Common myeloid progenitor, CD34-positive (primary cell): ENCODE results near the gene KEAP1.
"Not testable (repeated sequence)": the region's sequence is repeated elsewhere in the genome, so short reads cannot be mapped to it uniquely, and the experiment has no call there.

Source experiments
- CTCF ChIA-PET: fragments of 350-600 bp; sonication (Branson Sonifier 250); formaldehyde crosslinking; loops from one replicate; lab custom pipeline; 2021; ENCODE audit warnings: antibody characterized with exemption; lab: Charles Lee
- POLR2A ChIA-PET: fragments of 350-600 bp; sonication (Branson Sonifier 250); formaldehyde crosslinking; loops from one replicate; lab custom pipeline; 2021; ENCODE audit warnings: antibody characterized with exemption; lab: Charles Lee
- DNase-seq, 3 donors: peaks; one replicate each; pipeline versions ENCODE4 v3.0.0 to v3.0.0-alpha.2; 2013
- H3K27ac ChIP-seq, 2 experiments: 1 replicate in 1 of 2; 2 replicates in 1 of 2; pipeline ENCODE4 v1.7.0; 2013; ENCODE audit warnings: inconsistent platforms in 2 of 2, low read length in 2 of 2, mild to moderate bottlenecking in 2 of 2, low read depth in 1 of 2, moderate library complexity in 1 of 2; ENCODE audit not compliant: severe bottlenecking in 2 of 2, insufficient read depth in 1 of 2, poor library complexity in 1 of 2
- H3K27me3 ChIP-seq, 5 experiments: replicated peaks in 2 of 5; 1 replicate in 3 of 5; 2 replicates in 2 of 5; pipeline versions ENCODE4 v1.6.1 to v1.7.0; 2013; ENCODE audit warnings: low read length in 4 of 5, mild to moderate bottlenecking in 2 of 5, moderate library complexity in 2 of 5, inconsistent platforms in 1 of 5; ENCODE audit not compliant: insufficient read depth in 5 of 5, control insufficient read depth in 4 of 5
- H3K36me3 ChIP-seq, 4 experiments: 1 replicate in 2 of 4; 2 replicates in 2 of 4; pipeline versions ENCODE4 v1.6.1 to v1.7.0; 2013; ENCODE audit warnings: low read length in 3 of 4, control low read depth in 1 of 4, mild to moderate bottlenecking in 1 of 4; ENCODE audit not compliant: control insufficient read depth in 4 of 4, insufficient read depth in 4 of 4
- H3K4me1 ChIP-seq, 4 experiments: 1 replicate in 3 of 4; 2 replicates in 1 of 4; pipeline versions ENCODE4 v1.6.1 to v1.7.1; 2013; ENCODE audit warnings: low read length in 3 of 4, mild to moderate bottlenecking in 3 of 4, control low read depth in 1 of 4, inconsistent platforms in 1 of 4, moderate library complexity in 1 of 4; ENCODE audit not compliant: control insufficient read depth in 4 of 4, insufficient read depth in 4 of 4; ENCODE audit errors: control extremely low read depth in 1 of 4
- H3K4me3 ChIP-seq, 7 experiments: 1 replicate in 4 of 7; 2 replicates in 3 of 7; pipeline versions ENCODE4 v1.5.1 to v1.7.0; 2013; ENCODE audit warnings: mild to moderate bottlenecking in 7 of 7, low read length in 6 of 7, moderate library complexity in 6 of 7, inconsistent platforms in 2 of 7, low read depth in 2 of 7, control low read depth in 1 of 7; ENCODE audit not compliant: insufficient read depth in 4 of 7, control insufficient read depth in 1 of 7; ENCODE audit errors: extremely low read depth in 1 of 7
- H3K9me3 ChIP-seq, 5 experiments: 1 replicate in 4 of 5; 2 replicates in 1 of 5; pipeline versions ENCODE4 v1.6.1 to v1.7.1; 2013; ENCODE audit warnings: low read length in 4 of 5, mild to moderate bottlenecking in 2 of 5, inconsistent platforms in 1 of 5, low read depth in 1 of 5, moderate library complexity in 1 of 5; ENCODE audit not compliant: control insufficient read depth in 4 of 5, insufficient read depth in 2 of 5; ENCODE audit errors: control extremely low read depth in 1 of 5
- WGBS: methylation state at CpG from one replicate; pipeline ENCODE4 v1.1.5; 2013; ENCODE audit not compliant: insufficient coverage; 5-methylcytosine and 5-hydroxymethylcytosine counted together

The KEAP1 gene

GRCh38 chr19:10467104-10467706 is 36.0 kb downstream of the KEAP1 start:
- WGBS, result 92% methylated on average over 13 of the region's 20 CpGs
- no peak overlapping the region for H3K4me3 ChIP-seq
- no peaks in the 10 kb centered on the region for H3K9me3 ChIP-seq
- H3K36me3 ChIP-seq, result peaks cover 0 to 4% (median 0%) of the 10 kb centered on the region in 4 experiments
- CTCF ChIA-PET, result interaction anchor here (1.0 to 1.4 kb wide), 3 partner anchors 10 to 62 kb away, joined by 3 to 5 read pairs (median 5); no protein-coding TSS in a partner anchor
- POLR2A ChIA-PET, result interaction anchor here (0.6 kb wide), 1 partner anchor 9 kb away, joined by 3 read pairs; no protein-coding TSS in a partner anchor
- H3K4me1 ChIP-seq, result no peaks in the 10 kb centered on the region
- H3K27me3 ChIP-seq, result peaks cover 0 to 5% (median 0%) of the 10 kb centered on the region in 5 experiments
- DNase-seq, result no peak
- no peak overlapping the region for H3K27ac ChIP-seq

- Histone ChIP-seq H3K27ac (no peak overlapping the region), H3K27me3 (peaks cover 0 to 4% (median 0%) of the 10 kb centered on the region in 5 experiments), H3K9me3 (no peaks in the 10 kb centered on the region), H3K4me1 (peaks cover 0 to 10% (median 8%) of the 10 kb centered on the region in 4 experiments), H3K4me3 (no peak overlapping the region), H3K36me3 (peaks cover 0 to 4% (median 0%) of the 10 kb centered on the region in 4 experiments)
- 94% methylated on average over 4 of the region's 5 CpGs for WGBS
- ChIA-PET CTCF (interaction anchor here (1.1 to 1.4 kb wide), 2 partner anchors 14 to 27 kb away, joined by 3 read pairs; no protein-coding TSS in a partner anchor), POLR2A (no interaction called here)
- no peak for DNase-seq
Measured at GRCh38 chr19:10464456-10464855, 38.7 kb downstream of the KEAP1 start.

- H3K4me1 ChIP-seq, result peaks cover 0 to 10% (median 8%) of the 10 kb centered on the region in 4 experiments
- 100% methylated on average over 3 of the region's 4 CpGs for WGBS
- no peak for DNase-seq
- ChIA-PET POLR2A (no interaction called here), CTCF (interaction anchor here (0.7 to 1.3 kb wide), 4 partner anchors 16 to 45 kb away, joined by 3 read pairs; no protein-coding TSS in a partner anchor)
- H3K9me3 ChIP-seq, result no peaks in the 10 kb centered on the region
- H3K4me3 ChIP-seq, result no peak overlapping the region
- H3K27ac ChIP-seq, result no peak overlapping the region
- H3K36me3 ChIP-seq, result peaks cover 0 to 4% (median 0%) of the 10 kb centered on the region in 4 experiments
- H3K27me3 ChIP-seq, result peaks cover 0 to 2% (median 0%) of the 10 kb centered on the region in 5 experiments
Measured at GRCh38 chr19:10462557-10462956, 40.6 kb downstream of the KEAP1 start.

GRCh38 chr19:10462042-10462441 is 41.1 kb downstream of the KEAP1 start:
- POLR2A ChIA-PET, result interaction anchor here (0.5 kb wide), 1 partner anchor 48 kb away, joined by 3 read pairs; no protein-coding TSS in a partner anchor
- not testable (repeated sequence) for H3K27me3 ChIP-seq, H3K9me3 ChIP-seq, H3K4me1 ChIP-seq, H3K27ac ChIP-seq, H3K36me3 ChIP-seq, DNase-seq
- WGBS, result 92% methylated on average over 10 of the region's 15 CpGs
- peak overlapping the region in 4 of 7 experiments; percentile 26 to 70 (median 51) for H3K4me3 ChIP-seq
- CTCF ChIA-PET, result interaction anchor here (0.7 to 1.4 kb wide), 7 partner anchors 9 to 44 kb away, joined by 3 to 4 read pairs (median 3); no protein-coding TSS in a partner anchor

GRCh38 chr19:10461047-10461949 is 41.9 kb downstream of the KEAP1 start:
- Histone ChIP-seq H3K4me1 (peaks cover 0 to 10% (median 8%) of the 10 kb centered on the region in 4 experiments), H3K36me3 (no peaks in the 10 kb centered on the region), H3K4me3 (peak overlapping the region; percentile 18 to 70 (median 55)), H3K9me3 (no peaks in the 10 kb centered on the region), H3K27me3 (peaks cover 0 to 2% (median 0%) of the 10 kb centered on the region in 5 experiments), H3K27ac (no peak overlapping the region)
- peak; percentile 91 to 96 (median 96) for DNase-seq
- WGBS, result 2% methylated on average over 41 of the region's 45 CpGs
- ChIA-PET POLR2A (interaction anchor here (0.5 kb wide), 1 partner anchor 48 kb away, joined by 3 read pairs; no protein-coding TSS in a partner anchor), CTCF (interaction anchor here (0.7 to 1.4 kb wide), 8 partner anchors 10 to 57 kb away, joined by 3 to 4 read pairs (median 3); no protein-coding TSS in a partner anchor)

GRCh38 chr19:10460714-10461046 is 42.5 kb downstream of the KEAP1 start:
- CTCF ChIA-PET, result interaction anchor here (0.8 to 1.4 kb wide), 4 partner anchors 10 to 56 kb away, joined by 3 to 4 read pairs (median 4); no protein-coding TSS in a partner anchor
- WGBS, result 35% methylated on average over 7 of the region's 8 CpGs

More at GRCh38 chr19:10460714-10461046, 42.5 kb downstream of the KEAP1 start:
- Histone ChIP-seq H3K4me3 (no peak overlapping the region), H3K27ac (no peak overlapping the region), H3K9me3 (no peaks in the 10 kb centered on the region), H3K4me1 (peaks cover 0 to 10% (median 8%) of the 10 kb centered on the region in 4 experiments), H3K36me3 (no peaks in the 10 kb centered on the region), H3K27me3 (peaks cover 0 to 2% (median 0%) of the 10 kb centered on the region in 5 experiments)
- DNase-seq, result no peak
- POLR2A ChIA-PET, result no interaction called here
